Melanocyte of skin (primary cell): ENCODE data around the gene KIF23. TPM values are rescaled to one million over a fixed set of nuclear protein-coding genes. Genes with fewer than 3 reads are reported as not detected.

Experiments used
- small RNA-seq, 2 donors: library from RNA; depleted of rRNA; stranded (forward); fragments of <200 nt; gene quantifications; one replicate each; pipeline ENCODE3, GENCODE V24; 2012
- total RNA-seq, 2 donors: library from RNA; depleted of rRNA; stranded (reverse); fragments of >200 nt; gene quantifications; 2 replicates each; pipeline ENCODE4 v1.2.3, GENCODE V29; 2012

Gene KIF23
- total RNA-seq, result 10 to 100 TPM; 26.8 to 52.0 TPM

DNA sequence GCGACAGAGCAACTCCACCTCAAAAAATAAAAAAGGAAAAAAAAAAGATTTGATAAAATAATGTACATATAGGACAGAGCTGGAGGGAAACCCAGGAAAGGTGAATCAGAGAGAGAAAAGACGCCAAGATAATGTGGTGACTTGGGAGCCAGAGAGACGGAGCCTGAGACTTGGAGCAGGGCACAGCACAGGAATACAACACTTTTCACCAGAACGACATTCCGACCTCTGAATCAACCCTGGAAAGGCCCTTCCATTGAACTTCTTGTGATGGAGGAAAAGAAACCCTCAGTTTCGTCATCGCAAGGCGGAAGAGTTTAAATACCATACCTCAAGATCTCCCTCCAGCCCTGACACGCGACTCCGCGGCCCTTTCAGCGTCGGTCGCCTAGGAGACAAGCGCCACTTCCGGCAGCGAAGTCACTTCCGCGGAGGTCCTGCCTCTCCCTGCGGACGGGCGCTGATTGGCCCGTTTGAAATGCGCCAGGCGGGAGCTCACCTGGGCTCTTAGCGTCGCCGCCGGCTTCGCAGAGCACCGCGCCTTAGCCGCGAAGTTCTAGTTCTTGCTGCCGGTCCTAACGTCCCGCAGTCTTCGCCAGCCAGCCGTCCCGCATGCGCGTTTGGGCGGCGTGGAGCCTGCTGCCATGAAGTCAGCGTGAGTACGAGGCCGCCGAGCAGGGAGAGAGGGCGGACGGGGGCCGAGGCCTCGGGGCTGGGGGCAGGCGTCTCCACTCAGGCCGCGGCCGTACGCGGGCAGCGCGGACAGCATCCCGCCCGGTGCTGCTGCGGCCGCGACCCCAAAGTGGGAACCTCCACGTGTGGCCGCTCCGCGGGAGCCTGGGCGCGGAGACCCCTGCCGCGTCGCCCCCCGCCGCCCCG is at the start of gene KIF23:
KIF23 (plus strand) TSS at position 528 of the 879 bp plus-strand sequence; CDS start at position 645, 117 bp downstream.

DNA sequence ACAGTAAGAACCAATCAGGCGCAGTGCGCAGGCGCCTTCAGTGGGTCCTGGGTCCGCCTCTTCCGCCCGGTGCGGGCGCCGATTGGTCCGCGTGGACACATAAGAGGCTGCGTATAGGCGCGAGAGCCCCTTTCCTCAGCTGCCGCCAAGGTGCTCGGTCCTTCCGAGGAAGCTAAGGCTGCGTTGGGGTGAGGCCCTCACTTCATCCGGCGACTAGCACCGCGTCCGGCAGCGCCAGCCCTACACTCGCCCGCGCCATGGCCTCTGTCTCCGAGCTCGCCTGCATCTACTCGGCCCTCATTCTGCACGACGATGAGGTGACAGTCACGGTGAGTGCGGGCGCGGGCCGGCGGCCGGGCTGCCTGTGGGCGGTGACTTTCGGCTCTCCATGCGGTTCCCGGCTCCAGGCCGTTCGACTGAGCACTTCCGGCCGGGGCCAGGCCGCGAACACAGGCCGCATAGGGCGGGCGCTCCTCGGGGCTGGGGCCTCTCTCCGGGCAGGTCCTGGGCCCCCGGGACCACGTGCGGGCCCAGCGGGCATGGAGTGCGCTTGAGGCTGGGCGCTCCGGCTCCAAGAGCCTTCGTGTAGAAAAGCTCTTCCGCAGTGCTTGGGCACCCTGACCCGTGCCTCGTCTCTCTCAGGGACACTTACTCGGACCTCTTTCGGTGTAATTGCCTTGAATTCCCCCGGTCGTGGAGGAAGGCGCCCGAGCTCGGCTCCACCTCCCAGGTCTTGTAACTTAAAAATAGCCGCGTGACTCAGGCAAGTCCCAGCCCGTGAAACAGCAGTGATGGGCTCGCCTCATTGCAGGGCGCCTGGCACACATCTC is 38.8 kb downstream of the KIF23 start, which contains the start of gene RPLP1:
RPLP1 (plus strand) TSS at position 127 of the 830 bp plus-strand sequence; CDS start at position 258, 131 bp downstream.

Small RNA genes within 50 kb of the gene (small RNA-seq; reads per million reads assigned to genes)
- gene RF00012, result 0 to 0.09 reads per million in 2 donors

Other genes with a start within 250 kb of the KIF23 start
- gene PAQR5, start 115.4 kb upstream of the KIF23 start, total RNA-seq, result under 1 TPM in 1 of 2 donors, not detected in 1; under 0.01 TPM
- 10 to 100 TPM; 53.0 to 83.9 TPM for gene RPLP1, start 38.5 kb downstream of the KIF23 start, total RNA-seq